Parathyroid adenoma (tissue), 2 donors: ENCODE measurements around the gene CRYBA2.

ENCODE experiments used
- H2AFZ ChIP-seq: fragments of 300-600 bp; sonication (generic); one replicate; pipeline ENCODE4 v1.7.0; 2017; ENCODE audit warnings: antibody characterized with exemption, mild to moderate bottlenecking
- H3K27ac ChIP-seq: fragments of 300-600 bp; sonication (generic); one replicate; pipeline ENCODE4 v1.7.0; 2017
- H3K27me3 ChIP-seq: fragments of 300-600 bp; sonication (generic); one replicate; pipeline ENCODE4 v1.7.0; 2017; ENCODE audit warnings: low read length; ENCODE audit not compliant: control insufficient read depth, insufficient read depth
- H3K36me3 ChIP-seq: fragments of 300-600 bp; sonication (generic); one replicate; pipeline ENCODE4 v1.7.0; 2017; ENCODE audit warnings: low read length; ENCODE audit not compliant: control insufficient read depth, insufficient read depth
- H3K4me1 ChIP-seq: fragments of 300-600 bp; sonication (generic); one replicate; pipeline ENCODE4 v1.7.0; 2017; ENCODE audit warnings: control low read depth
- H3K4me2 ChIP-seq: fragments of 300-600 bp; sonication (generic); one replicate; pipeline ENCODE4 v1.7.0; 2017; ENCODE audit warnings: low read length
- H3K4me3 ChIP-seq: fragments of 300-600 bp; sonication (generic); one replicate; pipeline ENCODE4 v1.7.0; 2017; ENCODE audit warnings: low read depth, low read length
- H3K79me2 ChIP-seq: fragments of 300-600 bp; sonication (generic); one replicate; pipeline ENCODE4 v1.7.0; 2017; ENCODE audit warnings: control low read depth
- H3K9ac ChIP-seq: fragments of 300-600 bp; sonication (generic); one replicate; pipeline ENCODE4 v1.7.0; 2017; ENCODE audit warnings: mild to moderate bottlenecking
- H3K9me3 ChIP-seq: fragments of 300-600 bp; sonication (generic); one replicate; pipeline ENCODE4 v1.7.0; 2017; ENCODE audit warnings: low read length; ENCODE audit not compliant: control insufficient read depth
- CTCF ChIP-seq: fragments of 300-600 bp; sonication (generic); IDR thresholded peaks from one replicate; pipeline ENCODE4 v1.7.0; 2017; ENCODE audit warnings: antibody characterized with exemption, mild to moderate bottlenecking
- donor health status: primary hyperparathyroidism.

The CRYBA2 gene

DNA sequence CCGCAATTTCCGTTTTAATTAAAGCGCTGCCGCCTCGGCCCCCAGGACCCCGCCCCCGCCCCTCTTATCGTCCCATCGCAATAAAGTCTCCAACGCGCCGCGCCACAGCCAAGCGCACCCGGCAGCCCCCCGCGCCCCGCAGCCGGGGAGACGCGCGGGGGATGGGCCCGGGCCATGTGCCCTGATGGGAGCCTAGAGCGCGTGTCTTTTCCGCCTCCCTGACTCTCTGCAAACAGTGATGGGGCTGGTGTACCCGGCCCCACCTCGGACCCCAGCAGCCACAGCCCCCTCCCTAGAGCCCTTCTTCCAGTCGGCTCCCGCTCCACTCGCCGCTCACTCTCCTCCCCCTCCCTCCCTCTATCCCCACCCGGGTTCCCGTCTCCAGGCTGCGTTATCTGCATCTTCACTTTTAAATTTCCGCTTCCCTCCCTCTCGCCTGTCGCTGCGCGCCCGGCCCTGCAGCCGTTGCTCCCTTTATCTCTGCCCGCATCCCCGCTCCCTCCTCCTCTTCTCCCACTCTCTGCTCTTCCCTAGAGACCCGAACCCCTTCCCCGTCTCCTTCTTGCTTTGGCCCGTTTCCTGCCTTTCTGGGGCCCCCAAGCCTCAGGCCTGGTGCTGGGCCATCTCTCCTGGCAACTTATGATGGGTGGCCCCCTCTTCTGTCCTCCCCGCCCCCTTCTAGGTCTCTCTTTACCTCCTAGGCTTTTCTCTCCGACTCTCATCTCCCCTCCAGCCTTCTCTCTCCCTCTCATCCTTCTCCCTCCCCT, 7.7 kb downstream of the CRYBA2 start:
- Histone ChIP-seq H3K79me2 (no peaks in the 10 kb centered on the region), H2AFZ (no peak overlapping the region), H3K36me3 (no peaks in the 10 kb centered on the region), H3K9ac (no peak overlapping the region), H3K4me1 (peaks cover 6% of the 10 kb centered on the region), H3K9me3 (no peaks in the 10 kb centered on the region), H3K4me3 (no peak overlapping the region), H3K27me3 (peaks cover 25% of the 10 kb centered on the region), H3K4me2 (no peak overlapping the region), H3K27ac (no peak overlapping the region)
- no peak for TF ChIP-seq CTCF

- TF ChIP-seq CTCF: no peak
- Histone ChIP-seq H3K4me1 (peaks cover 6% of the 10 kb centered on the region), H3K4me2 (no peak within 1 kb of the TSS), H3K36me3 (no peaks in the 10 kb centered on the region), H3K79me2 (no peaks in the 10 kb centered on the region), H3K27ac (no peak within 1 kb of the TSS), H2AFZ (peak within 1 kb of the TSS; percentile 44), H3K4me3 (no peak within 1 kb of the TSS), H3K9me3 (no peaks in the 10 kb centered on the region), H3K27me3 (peaks cover 23% of the 10 kb centered on the region), H3K9ac (no peak within 1 kb of the TSS)
These were observed 8.2 kb downstream of the CRYBA2 start, which contains the start of gene FEV for GRCh38 chr2:218985021-218985324. FEV (minus strand) TSS chr2:218985184; CDS start chr2:218985075, 109 bp downstream.

GRCh38 chr2:218984239-218985020, 8.8 kb downstream of the CRYBA2 start:
- Histone ChIP-seq H3K27ac (no peak overlapping the region), H3K9me3 (no peaks in the 10 kb centered on the region), H3K36me3 (no peaks in the 10 kb centered on the region), H3K4me3 (no peak overlapping the region), H3K79me2 (no peaks in the 10 kb centered on the region), H3K9ac (no peak overlapping the region), H2AFZ (peak overlapping the region; percentile 44), H3K27me3 (peaks cover 23% of the 10 kb centered on the region), H3K4me1 (peaks cover 6% of the 10 kb centered on the region), H3K4me2 (no peak overlapping the region)
- TF ChIP-seq CTCF: no peak

DNA sequence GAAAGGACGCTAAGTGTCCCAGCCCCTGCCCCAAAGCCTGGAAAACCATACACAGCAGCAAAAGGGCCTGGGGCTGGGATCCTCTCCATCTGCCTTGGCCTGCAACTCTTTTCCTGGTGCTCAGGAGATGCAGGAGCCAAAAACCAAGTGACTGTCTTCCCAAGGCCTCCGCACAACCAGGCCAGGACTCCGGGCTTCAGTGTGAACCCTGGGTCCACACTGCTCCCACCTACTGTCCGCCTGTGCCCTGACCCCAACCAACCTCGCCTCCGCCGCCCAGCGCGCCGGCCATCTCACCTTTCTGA, 9.3 kb downstream of the CRYBA2 start:
- Histone ChIP-seq H3K4me1 (peaks cover 6% of the 10 kb centered on the region), H3K79me2 (no peaks in the 10 kb centered on the region), H3K9ac (no peak overlapping the region), H3K27ac (no peak overlapping the region), H3K36me3 (no peaks in the 10 kb centered on the region), H3K9me3 (no peaks in the 10 kb centered on the region), H2AFZ (no peak overlapping the region), H3K4me3 (no peak overlapping the region), H3K27me3 (peaks cover 23% of the 10 kb centered on the region), H3K4me2 (no peak overlapping the region)
- no peak for TF ChIP-seq CTCF
